SIG-M5 treated with dmso at 0.1 percent for 504 hours (cell line): ENCODE results near the gene ENTREP3.
A peak's percentile ranks its signal among the peaks of the same experiment; 100 is the strongest.
"Not testable (repeated sequence)": the region's sequence is repeated elsewhere in the genome, so short reads cannot be mapped to it uniquely, and the experiment has no call there.

Experiments used
- DNase-seq: peaks from one replicate; lab custom pipeline; 2025; ENCODE audit not compliant: unreplicated experiment; lab: John Stamatoyannopoulos, UW

ENTREP3 gene

GRCh38 chr1:155251566-155251965 is 3.7 kb downstream of the ENTREP3 start:
- DNase-seq: no peak

GRCh38 chr1:155250633-155251449 is 4.4 kb downstream of the ENTREP3 start:
- peak; percentile 97 for DNase-seq

- no peak for DNase-seq
Observed at GRCh38 chr1:155250246-155250632, 5.0 kb downstream of the ENTREP3 start.

GRCh38 chr1:155247667-155248553 is 7.4 kb downstream of the ENTREP3 start:
- DNase-seq: no peak

- not testable (repeated sequence) for DNase-seq
Observed at GRCh38 chr1:155246796-155247195, 8.5 kb downstream of the ENTREP3 start.

GRCh38 chr1:155245163-155245524 is 10.1 kb downstream of the ENTREP3 start:
- no peak for DNase-seq

GRCh38 chr1:155244368-155245162 is 10.7 kb downstream of the ENTREP3 start:
- DNase-seq: peak; percentile 100

GRCh38 chr1:155242805-155243358 is 12.4 kb downstream of the ENTREP3 start:
- DNase-seq: no peak

- peak; percentile 74 for DNase-seq
Observed at GRCh38 chr1:155241841-155242264, 13.4 kb downstream of the ENTREP3 start.

GRCh38 chr1:155241069-155241679 is 14.1 kb downstream of the ENTREP3 start:
- DNase-seq: peak; percentile 93

- peak; percentile 23 for DNase-seq
Observed at GRCh38 chr1:155236451-155236850, 18.8 kb downstream of the ENTREP3 start.

GRCh38 chr1:155235375-155235774 is 19.9 kb downstream of the ENTREP3 start:
- DNase-seq: not testable (repeated sequence)

- not testable (repeated sequence) for DNase-seq
Observed at GRCh38 chr1:155233502-155233901, 21.8 kb downstream of the ENTREP3 start.

GRCh38 chr1:155232001-155232978 is 23.0 kb downstream of the ENTREP3 start:
- not testable (repeated sequence) for DNase-seq

GRCh38 chr1:155231302-155231701 is 24.0 kb downstream of the ENTREP3 start:
- not testable (repeated sequence) for DNase-seq

- no peak for DNase-seq
Observed at GRCh38 chr1:155228096-155228427, 27.2 kb downstream of the ENTREP3 start.

GRCh38 chr1:155227261-155228095 is 27.8 kb downstream of the ENTREP3 start:
- DNase-seq: peak; percentile 100

GRCh38 chr1:155226910-155227260 is 28.4 kb downstream of the ENTREP3 start:
- no peak for DNase-seq
